WERI-Rb-1 (cell line): ENCODE results near the gene SAMD10.

Experiments used
- DNase-seq: peaks from one replicate; pipeline ENCODE4 v3.0.0-alpha.2; 2020
- H3K27ac ChIP-seq: fragments of 250-450 bp; sonication (Bioruptor Pico); 2 replicates; pipeline ENCODE4 v1.5.1; 2020; ENCODE audit warnings: mild to moderate bottlenecking, moderate library complexity
- H3K27me3 ChIP-seq: fragments of 250-450 bp; sonication (Bioruptor Pico); 2 replicates; pipeline ENCODE4 v1.5.1; 2021; ENCODE audit warnings: mild to moderate bottlenecking, low read depth, moderate library complexity; ENCODE audit not compliant: insufficient read depth, severe bottlenecking
- H3K36me3 ChIP-seq: fragments of 250-450 bp; sonication (Bioruptor Pico); 2 replicates; pipeline ENCODE4 v1.5.1; 2020; ENCODE audit warnings: mild to moderate bottlenecking, moderate library complexity
- H3K4me3 ChIP-seq: 2 replicates; pipeline ENCODE4 v1.5.1; 2011; ENCODE audit warnings: low read depth, mild to moderate bottlenecking, control low read depth, low read length
- H3K9me3 ChIP-seq: fragments of 250-450 bp; sonication (Bioruptor Pico); 2 replicates; pipeline ENCODE4 v1.5.1; 2021; ENCODE audit warnings: mild to moderate bottlenecking, moderate library complexity; ENCODE audit not compliant: severe bottlenecking
- CTCF ChIP-seq: IDR thresholded peaks from 2 replicates; pipeline ENCODE4 v1.5.1; 2011; ENCODE audit warnings: low read depth, mild to moderate bottlenecking, control low read depth, inconsistent platforms, low read length

The SAMD10 gene

GRCh38 chr20:63979557-63980316 lies at the start of gene SAMD10:
TSS of gene SAMD10 (minus strand) at chr20:63979642. CDS start at chr20:63979467, 175 bp downstream.
- H3K36me3 ChIP-seq = 0 out of 2 replicates have a peak, but pooled peaks cover 4% of the 10 kb centered on the region
- peak within 1 kb of the TSS; percentile 60 for H3K4me3 ChIP-seq
- H3K9me3 ChIP-seq = no peaks in the 10 kb centered on the region
- DNase-seq = no peak
- peak within 1 kb of the TSS; percentile 94 for H3K27ac ChIP-seq
- no peaks in the 10 kb centered on the region for H3K27me3 ChIP-seq
- no peak for TF ChIP-seq CTCF

GRCh38 chr20:64027981-64028685 lies 48.7 kb upstream of the SAMD10 start:
- no peak for DNase-seq
- TF ChIP-seq CTCF = no peak
- no peaks in the 10 kb centered on the region for H3K9me3 ChIP-seq
- H3K4me3 ChIP-seq = no peak overlapping the region
- no peak overlapping the region for H3K27ac ChIP-seq
- no peaks in the 10 kb centered on the region for H3K27me3 ChIP-seq
- H3K36me3 ChIP-seq = peaks cover 9% of the 10 kb centered on the region

GRCh38 chr20:64025826-64026412 lies 46.5 kb upstream of the SAMD10 start:
- no peak for DNase-seq
- peaks cover 9% of the 10 kb centered on the region for H3K36me3 ChIP-seq
- H3K9me3 ChIP-seq = no peaks in the 10 kb centered on the region
- no peaks in the 10 kb centered on the region for H3K27me3 ChIP-seq
- H3K27ac ChIP-seq = no peak overlapping the region
- no peak for TF ChIP-seq CTCF
- H3K4me3 ChIP-seq = no peak overlapping the region

GRCh38 chr20:64025101-64025825 lies 45.8 kb upstream of the SAMD10 start:
- TF ChIP-seq CTCF = no peak
- DNase-seq = no peak
- H3K27me3 ChIP-seq = no peaks in the 10 kb centered on the region
- H3K4me3 ChIP-seq = no peak overlapping the region
- no peak overlapping the region for H3K27ac ChIP-seq
- peaks cover 9% of the 10 kb centered on the region for H3K36me3 ChIP-seq
- no peaks in the 10 kb centered on the region for H3K9me3 ChIP-seq

- Histone ChIP-seq H3K9me3 (no peaks in the 10 kb centered on the region), H3K4me3 (no peak overlapping the region), H3K36me3 (peaks cover 9% of the 10 kb centered on the region), H3K27me3 (no peaks in the 10 kb centered on the region), H3K27ac (no peak overlapping the region)
- no peak for DNase-seq
- TF ChIP-seq CTCF = no peak
Observed at GRCh38 chr20:64024141-64024990, 44.9 kb upstream of the SAMD10 start.
